Islet of Langerhans (tissue), 1 donor: ENCODE data around the gene ANKRD29.
A peak's percentile ranks its signal among the peaks of the same experiment; 100 is the strongest.
"Not testable (repeated sequence)": the region's sequence is repeated elsewhere in the genome, so short reads cannot be mapped to it uniquely, and the experiment has no call there.

ENCODE experiments used
- FAIRE-seq: peaks from one replicate; lab custom pipeline; 2011; peaks lifted over from hg19 to GRCh38; lab: Jason Lieb, UNC

The ANKRD29 gene

DNA sequence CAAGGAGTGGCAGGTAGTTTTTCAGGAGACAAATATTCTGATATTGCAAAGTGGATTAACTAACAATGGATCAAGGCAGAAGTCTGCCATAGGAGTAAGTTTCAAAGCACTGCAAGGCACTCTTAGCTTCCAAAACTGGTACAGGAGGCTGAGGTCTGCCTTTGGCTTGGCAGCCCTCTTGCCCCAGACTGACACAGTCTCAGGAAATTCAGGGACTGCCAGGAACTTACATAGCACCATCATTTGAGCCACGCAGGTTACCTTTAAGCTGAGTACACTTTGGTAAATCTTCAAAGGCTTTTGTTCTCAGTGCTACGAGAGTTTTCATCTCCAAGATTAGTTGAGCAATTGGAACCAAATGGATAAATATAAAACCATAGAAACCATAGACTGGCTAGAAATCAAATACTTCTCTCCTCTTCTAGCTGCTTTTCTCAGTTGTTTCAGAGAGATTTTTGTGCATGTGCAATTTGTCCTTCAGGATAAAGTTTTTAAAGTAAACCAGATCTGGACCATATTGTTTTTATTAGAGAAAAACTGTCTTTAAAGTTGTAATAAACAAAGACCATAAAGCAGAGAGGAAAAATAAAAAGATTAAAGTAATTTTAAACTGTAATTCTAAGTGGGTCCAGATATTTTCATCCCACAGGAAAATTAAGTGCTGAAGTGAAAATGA is 18.8 kb downstream of the ANKRD29 start:
- no peak for FAIRE-seq

DNA sequence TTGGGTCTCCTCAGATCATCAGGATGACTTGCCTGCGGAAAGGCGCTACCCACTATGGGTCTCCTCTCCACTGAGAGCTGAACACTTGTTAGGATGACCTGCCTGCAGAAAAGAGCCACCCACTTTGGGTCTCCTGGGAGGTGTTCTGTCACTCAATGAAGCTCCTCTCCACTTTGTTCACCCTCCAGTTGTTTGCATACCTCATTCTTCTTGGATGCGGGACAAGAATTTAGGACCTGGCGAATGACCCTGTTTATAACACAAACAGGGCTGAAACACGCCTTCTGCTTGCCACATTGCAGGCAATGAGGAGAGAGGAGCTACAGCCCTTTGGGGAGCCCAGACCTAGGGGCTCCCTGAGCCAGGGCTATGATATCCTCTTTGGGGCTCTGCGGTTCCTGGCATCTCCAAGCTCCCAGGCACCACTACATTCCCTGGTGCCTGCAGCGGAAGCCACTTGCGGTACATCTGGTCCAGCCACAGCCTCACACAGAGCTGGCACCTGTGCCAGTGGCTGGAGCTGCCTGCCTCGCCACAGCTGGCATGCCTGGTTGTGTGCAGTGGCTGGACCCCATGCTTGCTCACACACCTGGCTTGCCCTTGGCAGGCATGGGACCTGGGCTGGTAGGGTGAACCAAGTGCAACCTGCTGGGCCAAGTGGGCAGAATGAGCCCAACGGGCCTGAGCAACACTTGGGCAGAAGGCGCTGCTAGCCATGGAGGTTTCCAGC is 20.6 kb downstream of the ANKRD29 start:
- FAIRE-seq: no peak

DNA sequence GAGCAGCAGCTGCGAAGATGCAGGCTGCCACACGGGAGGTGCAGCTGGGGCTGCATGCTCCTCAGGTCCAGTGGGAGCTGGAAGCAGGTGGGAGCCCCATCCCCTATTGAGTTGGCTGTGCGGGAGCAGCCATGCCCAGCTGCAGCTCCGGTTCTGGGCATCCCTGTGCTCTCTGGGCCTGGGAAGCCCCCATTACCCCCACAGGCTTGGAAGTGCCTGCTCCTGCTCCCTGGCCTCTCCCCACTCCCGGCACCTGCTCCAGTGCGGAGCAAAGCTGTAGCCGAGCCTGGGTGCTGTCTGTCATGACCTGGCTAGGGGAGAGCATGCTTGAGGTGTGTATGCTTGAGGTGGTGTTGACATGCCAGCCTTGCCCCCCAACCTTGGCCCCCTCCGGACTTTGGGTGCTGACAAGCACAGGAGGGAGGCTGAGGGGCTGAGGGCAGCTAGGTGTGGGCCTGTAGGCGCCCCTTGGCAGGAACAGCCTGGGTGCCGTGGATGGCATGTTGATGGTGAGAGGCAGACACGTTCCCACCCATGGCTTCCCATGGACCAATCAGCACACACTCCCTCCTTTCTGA is 21.5 kb downstream of the ANKRD29 start:
- FAIRE-seq: no peak

GRCh38 chr18:23640052-23640451 is 22.7 kb downstream of the ANKRD29 start:
- FAIRE-seq: no peak

DNA sequence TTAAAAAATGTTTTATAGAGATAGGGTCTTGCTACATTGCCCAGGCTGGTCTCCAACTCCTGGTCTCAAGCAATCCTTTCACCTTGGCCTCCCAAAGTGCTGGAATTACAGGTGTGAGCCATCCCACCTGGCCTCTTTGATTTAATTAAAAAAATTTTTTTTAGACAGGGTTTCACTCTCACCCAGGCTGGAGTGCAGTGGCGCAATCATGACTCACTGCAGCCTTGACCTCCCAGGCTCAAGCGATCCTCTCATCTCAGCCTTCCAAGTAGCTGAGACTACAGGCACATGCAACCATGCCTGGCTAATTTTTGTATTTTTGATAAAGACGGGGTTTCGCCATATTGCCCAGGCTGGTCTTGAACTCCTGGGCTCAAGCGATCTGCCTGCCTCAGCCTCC is 26.3 kb downstream of the ANKRD29 start:
- not testable (repeated sequence) for FAIRE-seq

GRCh38 chr18:23636071-23636399 is 26.7 kb downstream of the ANKRD29 start:
- no peak for FAIRE-seq

- no peak for FAIRE-seq
Measured at GRCh38 chr18:23635283-23636070, 27.2 kb downstream of the ANKRD29 start.

DNA sequence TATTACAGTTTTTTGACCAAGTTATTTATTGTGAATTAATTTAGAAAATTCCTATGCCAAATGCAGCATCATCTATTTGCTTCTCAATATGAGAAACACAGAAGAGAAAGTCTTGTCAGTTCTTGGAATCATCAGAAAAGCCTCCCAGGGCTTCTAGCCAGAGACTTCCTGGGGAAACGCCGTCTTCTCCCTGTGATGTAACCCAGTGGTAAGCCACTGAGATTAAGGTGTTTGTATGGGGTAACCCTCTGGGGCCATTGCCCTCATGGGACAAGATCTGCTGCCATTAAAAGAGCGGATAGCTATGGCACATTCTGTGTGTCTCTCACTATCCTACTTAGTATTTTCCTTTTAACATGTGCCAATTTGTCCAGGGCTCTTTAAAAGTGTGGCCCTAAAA is 28.0 kb downstream of the ANKRD29 start:
- FAIRE-seq: no peak

DNA sequence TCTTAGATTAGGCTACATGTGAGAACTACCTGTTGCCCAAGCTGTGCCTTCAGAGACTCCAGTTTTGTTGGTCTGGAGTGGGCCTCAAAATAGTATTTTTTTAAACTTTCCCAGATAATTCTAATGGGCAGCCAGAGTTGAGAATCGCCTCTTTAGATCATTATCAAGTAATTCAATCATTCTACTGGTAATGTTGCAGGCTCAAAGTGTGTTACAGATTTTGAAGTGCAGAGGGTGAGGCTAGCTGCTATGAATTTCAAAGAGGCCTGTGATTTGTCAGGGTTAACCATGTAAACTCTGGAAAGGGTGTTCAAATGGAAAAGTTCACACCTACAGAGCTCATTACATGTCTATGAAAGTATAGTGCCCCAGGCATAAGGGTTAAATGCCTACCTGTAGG is 30.1 kb downstream of the ANKRD29 start:
- FAIRE-seq: no peak

GRCh38 chr18:23631746-23632145 is 31.0 kb downstream of the ANKRD29 start:
- no peak for FAIRE-seq

- FAIRE-seq: no peak
Measured at GRCh38 chr18:23631312-23631711, 31.4 kb downstream of the ANKRD29 start.

DNA sequence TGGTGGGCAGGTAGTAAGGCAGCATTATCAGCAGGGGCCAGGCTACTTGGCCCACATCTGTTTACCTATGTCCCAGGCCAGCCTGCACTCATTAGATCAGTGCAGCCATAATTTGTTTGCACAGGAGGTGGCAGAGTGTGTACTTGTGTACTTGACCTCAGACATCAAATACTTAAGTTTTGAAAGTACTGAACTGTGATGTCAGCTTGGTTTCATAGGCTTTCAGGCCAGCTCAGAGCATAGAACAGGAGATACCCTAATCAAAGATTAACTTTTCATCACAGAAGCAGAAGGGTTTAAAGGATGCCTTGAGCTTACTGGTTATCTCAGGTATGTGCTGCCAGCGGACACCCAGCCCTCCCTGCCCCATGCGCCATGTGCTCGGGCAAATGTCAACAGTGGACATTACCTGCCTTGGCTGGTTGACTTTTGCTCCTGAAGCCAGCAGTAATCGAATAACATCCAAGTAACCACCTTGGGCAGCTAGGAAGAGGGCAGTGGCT is 33.2 kb downstream of the ANKRD29 start:
- no peak for FAIRE-seq

GRCh38 chr18:23627970-23628369 is 34.7 kb downstream of the ANKRD29 start:
- no peak for FAIRE-seq

- FAIRE-seq: no peak
Measured at GRCh38 chr18:23627321-23627720, 35.4 kb downstream of the ANKRD29 start.

- FAIRE-seq: no peak
Measured at GRCh38 chr18:23626451-23627279, 36.0 kb downstream of the ANKRD29 start.

DNA sequence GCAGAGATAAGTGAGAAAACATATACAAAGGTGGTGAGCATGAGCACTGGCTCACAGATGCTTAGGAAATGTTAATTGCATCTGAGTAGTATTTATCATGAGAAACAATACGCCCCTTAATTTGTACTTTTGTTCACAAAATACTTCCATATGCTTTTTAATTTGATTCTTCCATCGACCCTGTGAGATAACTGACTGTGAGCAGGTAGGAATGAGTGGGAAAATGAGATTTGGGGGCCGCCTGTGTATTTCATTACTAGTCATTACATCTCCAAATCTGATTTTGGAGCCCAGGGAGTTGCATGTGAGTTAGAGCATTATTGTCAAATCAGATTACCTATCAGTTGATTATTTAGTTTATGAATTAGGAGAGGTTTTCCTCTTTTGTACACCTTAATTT is 39.7 kb downstream of the ANKRD29 start:
- no peak for FAIRE-seq

GRCh38 chr18:23619388-23619881 is 43.3 kb downstream of the ANKRD29 start:
- no peak for FAIRE-seq

- FAIRE-seq: no peak
Measured at GRCh38 chr18:23618862-23619387, 43.8 kb downstream of the ANKRD29 start.

DNA sequence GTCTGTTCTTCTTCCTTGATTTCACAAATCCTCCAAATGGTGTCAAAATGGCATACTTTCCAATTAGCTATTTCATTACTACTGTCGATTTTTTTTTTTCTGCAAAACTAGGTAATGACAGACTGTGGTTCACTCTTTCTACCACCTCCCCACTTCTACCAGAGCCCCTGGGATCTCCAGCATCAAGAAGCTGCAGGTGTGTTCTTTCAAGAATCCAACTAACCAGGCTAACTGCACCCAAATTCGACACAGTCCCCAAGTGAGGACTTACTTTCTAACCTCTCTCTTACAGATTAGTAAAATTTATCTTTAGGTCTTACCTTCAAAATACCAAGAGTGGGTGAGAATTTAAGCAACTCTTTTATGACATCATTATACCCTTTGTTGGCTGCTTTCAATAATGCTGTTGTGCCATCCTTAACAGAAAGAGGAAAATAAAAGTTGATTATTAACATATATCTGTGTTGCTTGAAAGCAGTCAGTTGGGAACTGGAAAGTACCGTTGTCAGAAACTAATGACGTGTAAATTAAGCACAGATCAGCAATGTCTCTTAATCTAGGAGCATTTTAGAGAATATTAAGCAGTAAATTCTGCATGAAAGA is 45.2 kb downstream of the ANKRD29 start:
- peak; percentile 88 for FAIRE-seq

DNA sequence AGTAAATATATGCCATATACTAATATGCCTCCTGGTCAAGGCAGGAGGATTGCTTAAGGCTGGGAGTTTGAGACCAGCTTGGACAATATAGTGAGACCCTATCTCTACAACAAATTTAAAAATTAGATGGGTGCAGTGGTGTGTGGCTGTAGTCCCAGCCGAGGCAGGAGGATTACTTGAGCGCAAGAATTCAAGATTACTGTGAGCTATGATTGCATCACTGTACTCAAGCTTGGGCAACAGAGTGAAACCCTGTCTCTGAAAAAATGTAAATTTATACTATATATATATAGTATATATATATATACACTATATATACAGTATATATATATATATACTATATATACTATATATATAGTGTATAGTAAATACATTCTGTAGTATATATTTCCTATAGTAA is 46.5 kb downstream of the ANKRD29 start:
- FAIRE-seq: no peak

- FAIRE-seq: no peak
Measured at GRCh38 chr18:23614891-23615290, 47.8 kb downstream of the ANKRD29 start.
